NCI-H1105 (cell line): ENCODE results near the gene STX4.
"Not testable (repeated sequence)": the region's sequence is repeated elsewhere in the genome, so short reads cannot be mapped to it uniquely, and the experiment has no call there.

Experiments
- DNase-seq: peaks from one replicate; lab custom pipeline; 2025; lab: John Stamatoyannopoulos, UW

STX4 gene

DNA sequence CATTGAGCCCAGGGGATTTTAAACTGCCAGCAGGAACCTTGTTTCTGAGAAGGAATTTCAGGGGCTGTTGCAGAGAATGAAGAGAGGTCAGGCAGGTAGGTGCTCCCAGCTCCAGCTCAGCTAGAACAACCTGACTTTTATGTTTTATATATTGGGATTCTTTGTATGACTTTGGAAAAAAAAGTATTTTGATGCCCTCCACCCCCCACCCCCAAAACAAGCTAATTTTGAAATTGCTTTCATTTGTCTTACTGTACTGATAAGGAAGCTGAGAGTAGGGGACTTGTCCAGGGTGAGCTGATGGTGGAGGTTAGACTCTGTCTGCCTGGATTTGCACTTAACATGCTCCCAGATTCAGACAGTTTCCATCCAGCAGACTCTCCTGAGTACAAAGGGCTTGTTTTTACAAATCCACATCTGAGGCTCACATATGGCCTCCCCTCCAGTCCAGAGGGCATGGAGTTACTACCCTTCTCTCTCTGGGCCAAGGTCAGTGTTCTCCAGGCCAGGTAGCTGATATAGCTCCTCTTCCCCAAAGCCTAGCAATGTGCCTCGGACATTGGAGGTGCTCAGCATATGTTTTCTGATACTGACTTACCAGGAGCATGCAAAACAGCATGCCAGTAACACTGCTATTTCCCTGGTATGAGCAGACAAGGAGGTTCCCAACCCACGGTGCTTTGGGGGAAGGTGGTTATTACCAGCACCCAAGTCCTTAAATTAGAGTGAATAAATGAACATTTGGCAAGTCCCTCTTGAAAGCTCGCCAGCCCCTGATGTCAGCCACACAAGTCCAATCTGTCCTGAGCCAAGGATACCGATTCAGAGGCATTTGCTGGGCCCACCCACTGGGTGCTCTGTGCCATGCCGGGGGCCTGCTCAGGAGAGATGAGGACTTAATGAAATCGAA lies 34.3 kb upstream of the STX4 start:
- DNase-seq, result no peak

DNA sequence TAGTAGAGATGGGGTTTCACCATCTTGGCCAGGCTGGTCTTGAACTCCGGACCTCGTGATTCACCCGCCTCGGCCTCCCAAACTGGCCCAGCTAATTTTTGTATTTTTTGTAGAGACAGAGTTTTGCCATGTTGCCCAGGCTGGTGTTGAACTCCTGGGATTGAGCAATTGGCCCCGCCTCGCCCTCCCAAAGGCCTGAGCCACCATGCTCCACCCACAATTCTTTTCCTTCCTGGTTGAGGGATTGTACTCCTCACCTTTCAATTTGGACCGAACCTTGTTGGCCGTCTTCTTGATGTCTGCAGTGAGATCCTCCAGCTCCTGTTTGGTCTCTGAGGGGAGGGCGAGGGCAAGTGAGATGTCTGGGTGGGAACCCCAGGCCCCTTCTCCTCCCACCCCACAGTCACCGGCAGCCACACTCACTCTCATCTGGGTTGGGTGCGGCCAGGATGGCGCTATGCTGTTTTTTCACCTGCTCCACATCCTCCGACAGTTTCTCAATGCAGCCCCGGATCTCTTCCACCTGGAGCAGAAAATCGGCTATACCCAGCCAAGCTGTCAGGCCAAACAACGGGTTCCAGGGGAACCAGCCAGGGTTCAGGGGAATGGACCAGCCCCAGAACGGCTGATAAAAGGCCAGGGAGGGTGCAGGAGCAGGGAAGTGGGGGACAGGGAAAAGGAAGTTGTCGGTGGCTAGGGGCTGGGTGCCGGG lies 32.5 kb upstream of the STX4 start:
- DNase-seq, result no peak

DNA sequence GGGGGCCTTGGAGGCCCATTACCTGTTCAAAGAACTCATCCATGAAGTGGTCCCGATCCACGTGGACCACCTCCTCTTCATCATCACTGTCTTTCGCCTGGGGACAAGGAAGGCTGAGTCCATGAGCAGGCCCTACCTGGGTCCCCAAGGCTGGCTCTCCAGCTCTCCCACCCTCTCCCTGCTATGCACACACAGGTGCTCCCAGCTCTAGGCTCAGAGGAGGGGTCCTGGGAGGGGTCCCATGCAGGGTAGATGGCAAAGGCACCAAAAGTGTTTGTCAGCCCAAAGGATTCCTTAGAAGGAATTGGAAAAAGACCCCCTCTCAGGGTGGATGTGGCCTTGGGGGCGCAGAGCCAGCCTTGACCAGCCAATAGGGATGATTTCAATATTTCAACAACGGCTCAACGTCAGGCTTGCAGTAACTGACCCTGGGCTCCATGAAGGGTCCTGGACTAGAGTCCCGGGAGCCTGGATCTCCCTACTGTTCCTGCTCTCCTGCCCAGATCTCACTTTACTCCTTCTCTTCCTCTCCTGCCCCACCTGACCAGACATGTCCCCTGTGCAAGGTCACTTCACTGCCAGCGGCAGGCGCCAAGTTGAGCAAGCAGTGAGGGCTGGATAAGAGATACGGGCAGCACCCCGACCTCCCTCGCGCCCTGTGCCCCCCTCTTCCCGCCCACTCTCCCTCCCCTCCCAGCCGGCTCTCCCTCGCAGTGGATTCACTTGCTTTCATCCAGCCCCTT lies 31.7 kb upstream of the STX4 start:
- no peak for DNase-seq

DNA sequence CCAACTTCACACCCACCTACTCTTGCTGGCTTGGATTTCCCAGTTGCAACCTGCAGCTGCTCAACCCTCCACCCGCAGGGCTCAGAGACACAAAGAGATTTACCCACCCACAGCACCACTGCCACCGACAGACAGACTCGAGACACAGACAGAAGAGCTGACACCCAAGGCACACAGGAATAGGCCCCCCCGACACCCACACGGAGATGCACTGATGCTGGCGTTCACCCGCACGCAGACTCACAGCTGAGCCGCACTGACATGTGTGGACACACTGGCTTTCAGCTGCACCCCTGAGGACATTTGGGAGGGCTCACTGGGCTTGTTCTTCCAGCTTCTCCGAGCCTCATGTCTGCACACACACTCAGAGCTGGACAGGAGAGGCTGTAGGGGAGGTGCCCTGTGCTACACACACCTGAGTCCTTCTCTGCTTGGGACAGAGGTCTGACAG lies 31.1 kb upstream of the STX4 start:
- DNase-seq, result no peak

DNA sequence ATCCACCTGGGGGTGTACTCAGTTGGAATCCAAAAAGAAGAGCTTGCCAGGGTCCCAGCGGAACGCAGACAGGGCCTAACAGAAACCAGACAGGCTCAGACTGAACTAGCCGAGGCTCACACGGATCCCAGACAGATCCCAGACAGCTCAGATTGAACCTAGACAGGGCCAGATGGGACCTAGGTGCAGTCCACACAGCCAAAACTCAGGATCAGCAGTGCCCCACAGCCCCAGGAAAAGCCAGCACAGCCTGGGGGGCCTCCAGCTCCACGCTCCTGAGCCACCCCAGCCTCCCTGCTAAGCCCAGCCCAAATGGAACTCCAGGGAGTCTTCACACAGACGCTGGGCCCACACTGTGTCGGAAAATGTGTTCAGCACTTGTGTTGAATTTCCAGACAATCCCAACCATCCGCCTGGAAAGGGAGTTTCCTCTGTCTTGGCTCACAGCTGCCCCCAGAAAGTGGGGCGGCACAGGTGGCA lies 30.5 kb upstream of the STX4 start:
- no peak for DNase-seq

DNA sequence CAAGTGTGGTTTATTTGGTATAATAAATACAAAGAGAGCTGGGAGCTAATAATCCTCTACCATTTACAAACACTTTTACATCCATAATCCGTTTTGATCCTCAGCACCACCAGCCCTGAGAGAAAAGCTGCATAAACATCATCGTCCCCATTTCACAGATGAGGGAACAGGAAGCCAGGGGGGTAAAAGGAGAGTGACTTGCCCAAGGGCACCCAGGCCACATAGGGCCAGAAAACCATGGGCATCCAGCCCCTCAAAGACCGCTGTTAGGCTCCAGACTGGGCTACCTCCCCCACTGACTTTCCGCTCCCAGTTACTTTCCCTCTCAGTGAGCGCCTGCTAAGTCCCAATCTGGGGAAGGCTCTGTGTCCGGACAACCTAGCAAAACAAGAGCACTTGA lies 29.6 kb upstream of the STX4 start:
- no peak for DNase-seq

DNA sequence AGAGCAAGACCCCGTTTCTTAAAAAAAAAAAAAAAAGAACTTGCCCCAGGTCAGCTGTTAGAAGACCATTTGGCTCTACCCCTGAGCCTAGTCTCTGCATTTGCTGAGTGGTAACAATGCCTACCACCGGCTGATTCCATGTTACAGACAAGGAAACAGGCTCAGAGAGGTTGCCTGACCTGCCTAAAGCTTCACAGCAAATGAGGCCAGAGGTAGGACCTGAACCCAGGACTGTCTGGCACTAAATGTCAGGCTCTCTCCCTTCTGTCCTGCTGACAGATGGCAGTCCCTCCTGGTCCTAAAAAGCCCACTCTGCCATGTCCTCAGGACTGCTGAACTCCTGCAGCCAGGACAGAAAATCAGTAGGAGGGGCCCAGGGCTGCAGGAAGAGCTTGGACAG lies 28.7 kb upstream of the STX4 start:
- DNase-seq, result no peak

DNA sequence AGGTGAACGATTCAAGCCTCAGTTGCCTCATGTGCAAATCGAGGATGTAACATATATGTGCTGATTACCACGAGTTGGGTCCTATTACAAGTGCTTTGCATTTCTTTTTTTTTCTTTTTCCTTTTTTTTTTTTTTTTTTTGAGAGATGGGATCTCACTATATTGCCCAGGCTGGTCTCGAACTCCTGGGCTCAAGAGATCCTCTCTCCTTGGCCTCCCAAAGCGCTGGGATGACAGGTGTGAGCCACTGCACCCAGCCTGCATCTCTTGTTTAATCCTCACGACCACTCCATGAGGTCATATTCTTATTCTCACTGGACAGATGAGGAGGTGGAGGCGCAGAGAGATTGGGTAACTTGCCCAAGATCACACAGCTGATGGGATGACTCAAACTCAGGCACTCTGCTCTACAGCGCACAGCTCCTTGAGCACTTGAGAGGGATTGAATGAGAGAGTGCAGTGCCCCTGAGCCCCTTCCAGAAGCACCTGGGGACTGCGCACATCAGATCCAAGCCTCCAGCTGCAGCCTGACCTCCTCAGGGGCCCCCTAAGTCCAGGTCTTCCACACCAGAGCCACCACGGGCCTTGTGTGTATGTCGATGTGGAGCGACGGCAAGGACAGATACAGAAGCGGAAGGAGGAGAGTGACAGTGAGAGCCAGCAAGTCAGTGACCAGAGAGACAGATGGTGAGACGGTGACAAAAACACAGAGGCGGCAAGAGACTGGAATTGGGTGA lies 27.8 kb upstream of the STX4 start:
- no peak for DNase-seq

DNA sequence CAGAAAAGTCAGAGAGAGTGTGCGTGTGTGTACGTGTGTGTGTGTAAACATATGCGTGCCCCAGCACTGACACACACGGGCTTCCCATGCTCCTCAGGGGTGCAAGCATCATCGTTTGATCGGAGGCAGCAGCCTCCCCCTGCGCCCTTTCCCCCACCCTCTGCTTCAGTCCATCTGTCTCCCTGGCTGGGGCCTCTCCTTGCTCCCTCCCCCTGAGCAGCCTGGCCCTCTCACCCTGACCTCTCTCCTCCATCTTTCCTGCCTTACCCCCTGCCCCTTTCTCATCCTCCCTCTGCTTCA lies 27.3 kb upstream of the STX4 start:
- DNase-seq, result no peak

DNA sequence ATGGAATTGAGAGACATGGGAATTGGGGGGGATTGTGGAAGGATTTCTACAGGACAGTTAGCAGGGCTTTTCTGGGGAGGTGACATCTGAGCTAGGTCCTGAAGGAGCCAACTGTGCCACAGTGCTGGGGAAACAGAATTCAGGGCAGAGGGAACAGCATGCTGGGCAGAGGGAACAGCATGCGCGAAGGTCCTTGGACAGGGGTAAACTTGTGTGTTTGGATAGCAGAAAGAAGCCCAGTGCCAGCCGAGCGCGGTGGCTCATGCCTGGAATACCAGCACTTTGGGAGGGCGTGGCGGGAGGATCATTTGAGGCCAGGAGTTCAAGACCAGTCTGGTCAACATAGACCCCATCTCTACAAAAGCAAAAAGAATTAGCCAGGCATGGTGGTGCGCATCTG lies 26.8 kb upstream of the STX4 start:
- no peak for DNase-seq

DNA sequence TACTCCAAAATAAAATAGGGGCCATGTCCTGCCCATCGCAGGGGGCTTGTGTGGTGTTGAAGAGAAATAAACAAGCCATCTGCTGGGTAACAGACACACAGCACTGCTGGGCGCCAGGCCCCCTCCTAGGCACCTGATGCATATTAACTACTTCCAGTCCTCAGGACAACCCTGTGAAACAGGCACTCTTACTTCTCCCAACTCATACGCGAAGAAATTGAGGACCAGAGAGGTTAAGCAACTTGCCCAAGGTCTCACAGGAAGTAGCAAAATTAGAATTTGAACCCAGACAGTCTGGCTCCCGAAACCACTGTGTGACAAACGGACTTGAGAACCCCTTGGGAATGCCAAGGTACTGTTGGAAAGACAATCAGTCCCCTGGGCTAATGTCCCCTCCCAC lies 25.7 kb upstream of the STX4 start:
- no peak for DNase-seq

DNA sequence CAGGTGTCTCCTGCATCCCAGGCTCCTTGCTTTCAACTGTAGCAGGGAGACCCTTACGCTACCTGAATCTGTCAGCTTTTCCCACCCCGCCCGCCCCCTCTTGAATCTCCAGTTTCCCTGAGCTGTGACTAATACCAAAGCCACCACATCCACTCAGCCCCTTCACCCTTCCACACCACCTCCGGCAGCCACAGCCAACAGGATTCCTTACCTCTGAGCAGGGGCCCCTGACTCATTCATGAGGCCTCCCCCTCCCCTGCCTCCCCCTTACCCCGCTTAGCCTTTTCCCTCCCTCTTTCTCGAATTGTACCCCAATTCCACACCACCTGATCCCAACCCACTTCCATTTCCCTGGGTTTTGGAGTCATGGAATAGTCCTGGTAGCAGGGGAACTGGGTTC lies 25.2 kb upstream of the STX4 start:
- no peak for DNase-seq

DNA sequence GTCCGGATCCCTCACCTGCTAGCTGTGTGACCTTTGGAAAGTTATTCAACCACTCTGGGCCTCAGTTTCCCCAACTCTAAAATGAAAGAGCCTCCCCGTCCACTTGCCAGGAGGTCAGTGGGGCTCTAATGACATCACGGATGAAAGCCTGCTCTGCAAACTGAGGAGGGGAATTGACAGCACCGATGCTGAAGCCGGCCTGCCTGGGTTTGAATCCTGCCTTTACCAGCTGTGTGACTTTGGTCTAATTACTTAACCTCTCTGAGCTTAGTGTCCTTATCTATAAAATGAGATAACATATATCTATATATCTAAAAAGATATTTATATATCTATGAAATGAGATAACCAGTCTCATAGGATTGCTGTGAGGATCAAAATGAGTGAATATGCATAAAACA lies 24.8 kb upstream of the STX4 start:
- no peak for DNase-seq

DNA sequence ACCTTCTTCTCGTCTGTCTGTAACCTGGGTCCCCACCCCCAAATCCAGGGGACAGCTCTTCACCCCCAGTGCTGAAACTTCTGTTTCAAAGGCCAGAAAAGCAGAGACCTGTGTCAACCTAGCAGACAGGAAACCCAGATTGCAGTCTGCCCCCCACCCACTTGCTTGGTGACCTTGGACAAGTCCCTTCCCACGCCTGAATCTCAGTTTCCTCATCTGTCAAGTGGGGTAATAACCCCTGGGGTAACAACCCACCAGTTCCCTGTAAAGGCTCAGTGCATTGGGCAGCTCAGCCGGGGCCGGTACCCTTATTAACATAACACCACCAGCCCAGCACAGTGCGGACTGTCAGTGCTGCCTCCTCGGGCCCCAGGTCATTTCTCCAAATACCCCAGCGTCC lies 24.2 kb upstream of the STX4 start:
- DNase-seq, result no peak

DNA sequence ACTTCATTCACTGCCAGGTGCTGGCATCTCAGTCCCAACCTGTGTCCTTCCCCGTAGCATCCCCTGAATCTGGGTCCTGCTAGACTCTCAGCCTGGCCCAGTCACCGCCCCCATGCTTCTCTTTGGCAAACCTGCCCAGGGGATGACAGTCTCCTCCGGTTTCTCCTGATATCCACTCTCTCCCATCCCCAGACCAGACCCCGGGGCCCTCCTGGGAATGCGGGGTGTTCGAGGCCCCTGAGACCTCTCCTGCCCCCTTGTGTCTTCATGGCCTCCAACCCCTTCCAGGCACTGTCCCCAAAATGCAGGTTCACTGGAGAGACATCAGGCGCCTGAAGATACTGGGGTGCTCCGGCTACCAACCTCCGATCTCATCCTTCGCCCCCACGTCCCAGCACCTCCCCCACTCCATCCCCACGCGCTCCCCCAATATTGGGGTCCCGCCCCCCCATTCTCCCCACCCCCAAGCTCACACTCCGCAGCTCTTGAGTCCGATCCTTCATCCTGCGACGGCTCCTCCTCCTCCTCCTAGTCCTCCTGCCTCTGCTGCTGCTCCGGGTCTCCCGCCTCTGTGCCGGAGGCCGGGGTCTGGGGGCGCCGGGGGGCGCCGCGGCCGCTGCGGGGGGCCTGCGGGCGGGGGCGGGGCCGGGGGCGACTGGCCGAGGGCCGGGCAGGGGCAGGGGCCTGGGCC lies 23.3 kb upstream of the STX4 start:
- no peak for DNase-seq

DNA sequence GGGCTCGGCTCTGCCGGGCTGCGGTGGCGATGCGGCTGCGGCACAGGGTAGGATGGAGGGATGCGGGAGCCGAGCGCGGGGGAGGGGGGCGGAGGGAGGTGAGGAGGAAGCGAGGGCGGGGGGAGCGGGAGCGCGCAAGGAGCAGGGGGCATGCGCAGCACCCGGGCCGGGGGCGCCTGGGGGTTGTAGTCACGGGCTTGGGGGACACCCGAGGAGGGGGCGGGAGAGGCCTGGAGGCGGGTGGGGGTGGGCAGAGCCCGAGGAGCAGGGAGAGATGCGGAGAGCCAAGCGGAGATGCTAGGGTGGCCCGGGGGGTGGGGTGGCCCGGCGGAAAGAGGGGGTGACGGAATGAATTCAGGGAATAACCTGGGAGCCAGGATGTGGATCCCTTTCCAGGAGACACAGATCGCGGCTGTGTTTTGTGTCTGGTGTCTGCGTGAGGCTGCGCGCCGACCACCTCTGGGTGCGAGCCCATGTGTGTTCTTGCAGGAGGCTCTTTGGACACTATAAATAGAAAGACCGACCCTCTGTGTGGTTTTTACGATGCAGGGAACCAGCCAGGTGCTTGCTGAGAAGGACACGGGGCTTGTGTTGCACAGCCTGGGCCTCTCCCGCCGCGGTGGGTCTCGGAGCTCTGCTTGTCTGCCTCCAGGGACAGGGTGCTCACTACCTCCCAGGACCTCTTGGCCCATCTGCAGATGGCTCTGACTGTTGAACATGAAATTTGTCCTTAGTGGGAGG lies 22.6 kb upstream of the STX4 start, which contains the start of gene STX1B:
Gene STX1B, minus strand, starts transcription at position 54 of the 741 bp plus-strand sequence. CDS start 242 bp downstream, outside the sequence.
- DNase-seq, result peak; percentile 77

DNA sequence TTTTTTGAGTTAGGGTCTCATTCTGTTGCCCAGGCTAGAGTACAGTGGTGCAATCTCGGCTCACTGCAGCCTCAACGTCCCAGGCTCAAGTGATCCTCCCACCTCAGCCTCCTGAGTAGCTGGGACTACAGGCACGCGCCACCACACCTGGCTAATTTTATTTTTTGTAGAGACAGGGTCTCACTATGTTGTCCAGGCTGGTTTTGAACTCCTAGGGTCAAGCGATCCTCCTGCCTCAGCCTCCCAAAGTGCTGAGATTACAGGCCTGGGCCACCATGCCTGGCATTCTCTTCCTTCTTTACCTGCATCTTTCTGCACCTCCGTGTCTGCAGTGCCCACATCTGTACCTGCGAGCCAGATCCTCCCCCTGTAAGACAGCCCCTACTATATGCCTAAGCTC lies 21.5 kb upstream of the STX4 start:
- DNase-seq, result not testable (repeated sequence)

DNA sequence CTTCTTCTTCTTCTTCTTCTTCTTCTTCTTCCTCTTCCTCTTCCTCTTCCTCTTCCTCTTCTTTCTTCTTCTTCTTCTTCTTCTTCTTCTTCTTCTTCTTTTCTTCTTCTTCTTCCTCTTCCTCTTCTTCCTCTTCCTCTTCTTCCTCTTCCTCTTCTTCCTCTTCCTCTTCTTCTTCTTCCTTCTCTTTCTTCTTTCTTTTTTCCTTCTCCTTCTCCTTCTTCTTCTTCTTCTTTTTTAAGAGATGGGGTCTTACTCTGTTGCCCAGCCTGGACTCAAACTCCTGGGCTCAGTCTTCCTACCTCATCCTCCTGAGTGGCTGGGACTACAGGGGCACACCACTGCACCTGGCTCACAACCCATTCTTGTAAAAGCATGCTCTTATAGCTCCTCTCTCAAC lies 20.1 kb upstream of the STX4 start:
- DNase-seq, result not testable (repeated sequence)

DNA sequence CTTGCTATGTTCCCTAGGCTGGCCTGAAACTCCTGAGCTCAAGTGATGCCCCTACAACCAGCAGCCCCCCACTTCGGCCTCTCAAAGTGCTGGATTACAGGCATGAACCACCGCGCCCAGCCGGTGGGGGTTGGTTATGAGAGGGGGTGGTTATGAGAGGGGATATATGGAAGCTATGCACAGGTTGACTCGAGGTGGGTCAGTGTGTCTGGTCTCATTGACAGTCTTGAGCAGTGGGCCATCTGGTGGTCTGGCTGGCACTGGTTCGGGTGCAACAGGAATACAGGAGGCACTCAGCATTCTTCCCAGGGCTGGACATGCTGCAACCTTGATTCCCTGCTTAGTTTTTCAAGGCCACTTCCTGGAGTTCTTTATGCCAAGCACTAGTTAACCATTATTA lies 17.3 kb upstream of the STX4 start:
- no peak for DNase-seq

DNA sequence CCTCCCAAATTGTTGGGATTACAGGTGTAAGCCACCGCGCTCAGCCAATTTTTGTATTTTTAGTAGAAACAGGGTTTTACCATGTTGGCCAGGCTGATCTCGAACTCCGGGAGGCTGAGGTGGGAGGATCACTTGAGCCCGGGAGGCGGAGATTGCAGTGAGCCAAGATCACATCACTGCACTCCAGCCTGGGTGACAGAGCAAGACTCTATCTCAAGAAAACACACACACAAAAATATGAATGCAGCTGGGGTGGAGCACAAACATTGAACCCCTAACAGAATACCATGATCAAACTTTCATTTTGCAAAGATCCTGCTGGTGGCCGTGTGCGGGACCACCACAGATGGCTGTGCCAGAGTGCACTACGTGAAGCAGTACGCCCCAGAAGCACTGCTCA lies 15.6 kb upstream of the STX4 start:
- DNase-seq, result not testable (repeated sequence)

DNA sequence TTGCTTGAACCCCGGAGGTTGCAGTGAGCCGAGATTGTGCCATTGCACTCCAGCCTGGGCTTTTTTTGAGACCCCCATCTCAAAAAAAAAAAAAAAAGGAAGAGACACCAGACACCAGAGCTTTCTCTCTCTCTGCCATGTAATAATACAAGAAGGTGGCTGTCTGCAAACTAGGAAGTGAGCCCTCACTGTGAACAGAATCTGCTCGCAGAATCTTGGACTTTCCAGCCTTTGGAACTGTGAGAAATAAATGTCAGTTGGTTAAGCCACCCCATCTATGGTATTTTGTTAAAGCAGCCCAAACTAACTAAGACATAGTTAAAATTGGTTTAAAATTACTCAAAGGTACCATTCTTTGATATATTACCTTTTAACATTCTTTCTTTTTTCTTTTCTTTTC lies 12.8 kb upstream of the STX4 start:
- no peak for DNase-seq
